SU-DHL-6 (cell line): ENCODE results near the gene BPIFB6.

ENCODE experiments used
- CTCF ChIP-seq: fragments of 200-600 bp; sonication (generic); IDR thresholded peaks from one replicate; pipeline ENCODE4 v1.5.1; 2017; ENCODE audit warnings: antibody characterized with exemption, mild to moderate bottlenecking, low read length, moderate library complexity; ENCODE audit not compliant: insufficient read depth, poor library complexity, severe bottlenecking
- EZH2phosphoT487 ChIP-seq: fragments of 200-600 bp; sonication (generic), shearing (Covaris generic); conservative IDR thresholded peaks from 2 replicates; pipeline ENCODE4 v1.6.1; 2018; ENCODE audit warnings: mild to moderate bottlenecking, antibody characterized with exemption, low read length, moderate library complexity, mixed read lengths

GRCh38 chr20:33076662-33077372, 45.4 kb downstream of the BPIFB6 start:
- TF ChIP-seq CTCF (peak; percentile 28), EZH2phosphoT487 (no peak)
